ENCODE data around the gene ADCY1.

- no peak for TF ChIP-seq CTCF (conservative IDR thresholded peaks at IDR 0.05)
- no peak for TF ChIP-seq EZH2 (IDR thresholded peaks at IDR 0.05; ENCODE audit: low read depth)
Observed at GRCh38 chr7:45657136-45657889, 83.1 kb downstream of the ADCY1 start.
